PC-3 (cell line): ENCODE data around the gene SMG9. TPM values are rescaled to one million over a fixed set of nuclear protein-coding genes. Genes with fewer than 3 reads are reported as not detected.

Experiments
- ATAC-seq: fragments of 200-7000 bp; cut with Tn5 transposase; 2 replicates; pipeline ENCODE4 v1.9.1; 2020; ENCODE audit warnings: mild to moderate bottlenecking, moderate library complexity
- BruUV-seq: library from RNA; stranded (reverse); fragments of 400-500 nt; replicated peaks from 2 replicates; lab custom pipeline; 2021; lab: Mats Ljungman, UMichigan
- CTCF ChIA-PET: fragments of 300-600 bp; sonication (Branson Sonifier 250); formaldehyde crosslinking; loops from one replicate; lab custom pipeline; 2022; ENCODE audit warnings: antibody characterized with exemption; lab: Charles Lee
- POLR2A ChIA-PET: fragments of 300-600 bp; sonication (Branson Sonifier 250); formaldehyde crosslinking; loops from one replicate; lab custom pipeline; 2022; ENCODE audit warnings: antibody characterized with exemption; ENCODE audit not compliant: unreplicated experiment; lab: Charles Lee
- DNase-seq: peaks from one replicate; pipeline ENCODE4 v3.0.0-alpha.2; 2015
- H2AFZ ChIP-seq: fragments of 300-600 bp; sonication (generic); 2 replicates; pipeline ENCODE4 v1.6.0; 2016; ENCODE audit warnings: antibody characterized with exemption, low read length
- H3F3A ChIP-seq: fragments of 300-600 bp; sonication (generic); one replicate; pipeline ENCODE4 v1.6.0; 2017; ENCODE audit warnings: antibody characterized with exemption, low read length, control low read depth, mild to moderate bottlenecking; ENCODE audit not compliant: unreplicated experiment
- H3K27ac ChIP-seq: fragments of 300-600 bp; sonication (generic); 2 replicates; pipeline ENCODE4 v1.5.1; 2016; ENCODE audit warnings: mild to moderate bottlenecking, low read length
- H3K27me3 ChIP-seq: fragments of 300-600 bp; sonication (generic); 2 replicates; pipeline ENCODE4 v1.6.1; 2016; ENCODE audit warnings: low read length, mixed read lengths
- H3K36me3 ChIP-seq: fragments of 300-600 bp; sonication (generic); 2 replicates; pipeline ENCODE4 v1.6.1; 2016; ENCODE audit warnings: low read depth, mixed run types, low read length, mixed read lengths
- H3K4me1 ChIP-seq: fragments of 300-600 bp; sonication (generic); 2 replicates; pipeline ENCODE4 v1.5.1; 2016; ENCODE audit warnings: low read length; ENCODE audit not compliant: insufficient read depth
- H3K4me2 ChIP-seq: fragments of 300-600 bp; sonication (generic); 2 replicates; pipeline ENCODE4 v1.6.0; 2016; ENCODE audit warnings: low read length
- H3K4me3 ChIP-seq: fragments of 300-600 bp; sonication (generic); 2 replicates; pipeline ENCODE4 v1.5.1; 2016; ENCODE audit warnings: mild to moderate bottlenecking, low read length, mixed read lengths
- H3K79me2 ChIP-seq: fragments of 300-600 bp; sonication (generic); 2 replicates; pipeline ENCODE4 v1.6.1; 2017; ENCODE audit warnings: low read length, mixed read lengths
- H3K9ac ChIP-seq: fragments of 300-600 bp; sonication (generic); 2 replicates; pipeline ENCODE4 v1.6.0; 2016; ENCODE audit warnings: mild to moderate bottlenecking, low read length
- H3K9me2 ChIP-seq: fragments of 300-600 bp; sonication (generic); replicated peaks from 2 replicates; pipeline ENCODE4 v1.6.1; 2016; ENCODE audit warnings: mixed run types, low read length, mixed read lengths
- H3K9me3 ChIP-seq: fragments of 300-600 bp; sonication (generic); 2 replicates; pipeline ENCODE4 v1.6.1; 2016; ENCODE audit warnings: low read length, mixed read lengths
- H4K20me1 ChIP-seq: fragments of 300-600 bp; sonication (generic); 2 replicates; pipeline ENCODE4 v1.6.1; 2016; ENCODE audit warnings: low read length, mixed read lengths
- CTCF ChIP-seq: fragments of 300-600 bp; sonication (generic); conservative IDR thresholded peaks from 2 replicates; pipeline ENCODE4 v1.5.1; 2017; ENCODE audit warnings: antibody characterized with exemption, low read depth, mild to moderate bottlenecking, low read length
- EZH2 ChIP-seq: fragments of 300-600 bp; sonication (generic); IDR thresholded peaks from one replicate; pipeline ENCODE4 v1.6.1; 2017; ENCODE audit warnings: antibody characterized with exemption, mild to moderate bottlenecking, low read length; ENCODE audit not compliant: unreplicated experiment
- EZH2phosphoT487 ChIP-seq: fragments of 300-600 bp; sonication (generic); IDR thresholded peaks from 2 replicates; pipeline ENCODE4 v1.6.1; 2018; ENCODE audit warnings: mild to moderate bottlenecking, antibody characterized with exemption, low read length, borderline replicate concordance
- intact Hi-C: fragments of 100-400 bp; cut with micrococcal nuclease; formaldehyde crosslinking; loops from 2 replicates; pipeline ENCODE4 v1.9.0; 2023
- total RNA-seq: library from RNA; depleted of rRNA; stranded (reverse); fragments of >200 nt; gene quantifications from 2 replicates; pipeline ENCODE4 v1.2.3, GENCODE V29; 2014

SMG9 gene
- total RNA-seq, 1 experiment from 2014 or later: 48.8 TPM

GRCh38 chr19:43697295-43697694 is 57.5 kb downstream of the SMG9 start:
- Histone ChIP-seq H3K9me3 (no peaks in the 10 kb centered on the region), H3K27ac (no peak overlapping the region), H3K9me2 (no peaks in the 10 kb centered on the region), H3K27me3 (no peaks in the 10 kb centered on the region), H3K36me3 (no peaks in the 10 kb centered on the region), H3F3A (no peaks in the 10 kb centered on the region), H2AFZ (no peak overlapping the region), H3K4me1 (peaks cover 29% of the 10 kb centered on the region), H3K4me2 (no peak overlapping the region), H3K79me2 (no peaks in the 10 kb centered on the region), H3K4me3 (no peak overlapping the region), H3K9ac (no peak overlapping the region), H4K20me1 (no peaks in the 10 kb centered on the region)
- CTCF ChIA-PET: no interaction called here
- TF ChIP-seq EZH2phosphoT487: no peak
- no peak for TF ChIP-seq CTCF
- TF ChIP-seq EZH2: no peak
- ATAC-seq: no peak
- POLR2A ChIA-PET: no interaction called here
- no TSS peak for BruUV-seq
- intact Hi-C loops: no loop called here
- no peak for DNase-seq

- ATAC-seq (no peak), DNase-seq (no peak)
- H3K9ac ChIP-seq: no peak overlapping the region
- no peaks in the 10 kb centered on the region for H3K9me2 ChIP-seq
- no peak overlapping the region for H3K4me2 ChIP-seq
- POLR2A ChIA-PET: no interaction called here
- TF ChIP-seq EZH2 (no peak), EZH2phosphoT487 (no peak), CTCF (no peak)
- H3K4me1 ChIP-seq: peaks cover 22% of the 10 kb centered on the region
- H2AFZ ChIP-seq: no peak overlapping the region
- H3F3A ChIP-seq: no peaks in the 10 kb centered on the region
- H3K36me3 ChIP-seq: no peaks in the 10 kb centered on the region
- no peaks in the 10 kb centered on the region for H3K27me3 ChIP-seq
- BruUV-seq: no TSS peak
- H3K79me2 ChIP-seq: no peaks in the 10 kb centered on the region
- no peaks in the 10 kb centered on the region for H4K20me1 ChIP-seq
- CTCF ChIA-PET: no interaction called here
- intact Hi-C loops: no loop called here
- H3K27ac ChIP-seq: no peak overlapping the region
- no peak overlapping the region for H3K4me3 ChIP-seq
- no peaks in the 10 kb centered on the region for H3K9me3 ChIP-seq
Measured at GRCh38 chr19:43695985-43696704, 58.6 kb downstream of the SMG9 start.

- no peaks in the 10 kb centered on the region for H3K79me2 ChIP-seq
- ATAC-seq: peak; percentile 81
- TF ChIP-seq CTCF (no peak), EZH2phosphoT487 (no peak), EZH2 (no peak)
- no peak for DNase-seq
- no peak overlapping the region for H3K4me3 ChIP-seq
- H3K4me2 ChIP-seq: no peak overlapping the region
- H3K27ac ChIP-seq: no peak overlapping the region
- H3K27me3 ChIP-seq: no peaks in the 10 kb centered on the region
- H4K20me1 ChIP-seq: no peaks in the 10 kb centered on the region
- H3K36me3 ChIP-seq: no peaks in the 10 kb centered on the region
- H2AFZ ChIP-seq: no peak overlapping the region
- H3K9me2 ChIP-seq: no peaks in the 10 kb centered on the region
- no TSS peak for BruUV-seq
- no peak overlapping the region for H3K9ac ChIP-seq
- H3K9me3 ChIP-seq: no peaks in the 10 kb centered on the region
- intact Hi-C loops: no loop called here
- peaks cover 8% of the 10 kb centered on the region; the same call in 1 of the 2 replicates for H3K4me1 ChIP-seq
- ChIA-PET POLR2A (interaction anchor here (0.6 kb wide), 1 partner anchor 20 kb away, joined by 13 read pairs; no protein-coding TSS in a partner anchor), CTCF (no interaction called here)
- no peaks in the 10 kb centered on the region for H3F3A ChIP-seq
Measured at GRCh38 chr19:43694553-43694952, 60.2 kb downstream of the SMG9 start.
